EL (cell line): ENCODE results near the gene BET1L.
A peak's percentile ranks its signal among the peaks of the same experiment; 100 is the strongest.
"Not testable (repeated sequence)": the region's sequence is repeated elsewhere in the genome, so short reads cannot be mapped to it uniquely, and the experiment has no call there.

Experiments
- DNase-seq: peaks from one replicate; pipeline ENCODE4 v3.0.0-alpha.2; 2016

The BET1L gene, protein sequence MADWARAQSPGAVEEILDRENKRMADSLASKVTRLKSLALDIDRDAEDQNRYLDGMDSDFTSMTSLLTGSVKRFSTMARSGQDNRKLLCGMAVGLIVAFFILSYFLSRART

DNA sequence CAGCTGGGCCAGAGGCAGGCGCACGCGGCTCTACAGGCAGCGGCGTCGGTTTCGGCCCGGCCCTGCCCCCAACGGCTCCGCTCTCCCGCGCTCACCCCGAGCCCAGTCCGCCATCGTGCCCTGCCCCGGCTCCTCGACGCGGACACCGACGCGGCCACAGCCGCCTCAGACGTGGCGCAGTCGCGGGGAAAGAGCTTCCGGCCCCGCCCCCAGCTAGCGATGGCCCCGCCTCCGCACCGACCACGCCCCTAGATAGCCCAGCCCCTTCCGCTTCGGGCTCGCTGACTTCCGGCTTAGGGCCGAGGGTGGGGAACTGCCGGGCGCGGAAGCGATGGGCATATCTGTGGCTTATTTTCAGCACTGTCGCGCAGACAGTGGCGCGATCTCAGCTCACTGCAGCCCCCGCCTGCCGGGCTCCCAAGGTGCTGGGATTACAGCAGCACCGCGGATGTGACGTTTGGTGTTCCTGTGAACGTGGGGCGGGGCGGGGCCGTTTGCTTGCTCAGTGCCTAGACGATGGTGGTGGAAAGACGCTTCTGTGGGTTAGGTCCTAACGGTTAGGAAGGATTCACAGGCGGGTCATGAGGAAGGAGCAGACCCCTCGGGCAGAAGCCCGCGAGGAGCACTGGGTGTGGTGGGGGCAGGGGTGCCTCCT lies at the start of gene BET1L, which contains the start of gene RIC8A:
Gene BET1L, minus strand, starts transcription at position 192 of the 655 bp plus-strand sequence. Its CDS starts 78 bp downstream, at position 114.
Gene RIC8A, plus strand, starts transcription at position 501 of the 655 bp plus-strand sequence. CDS start 1,147 bp downstream, outside the sequence.
- peak; percentile 98 for DNase-seq

DNA sequence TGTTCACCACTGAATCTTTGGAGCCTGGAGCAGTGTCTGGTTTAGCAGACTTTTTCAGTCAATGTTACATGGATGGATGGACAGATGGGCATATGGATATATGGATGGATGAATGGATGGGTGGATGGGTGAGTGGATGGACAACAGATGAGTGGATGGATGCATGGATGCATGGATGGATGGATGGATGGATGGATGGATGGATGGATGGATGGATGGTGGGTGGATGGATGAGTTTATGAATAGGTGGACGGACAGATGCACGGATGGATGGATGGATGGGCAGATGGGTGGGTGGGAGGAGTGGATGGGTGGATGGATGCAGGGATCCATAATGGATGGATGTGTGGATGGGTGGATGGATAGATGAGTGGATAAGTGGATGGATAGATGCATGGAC lies 48.6 kb upstream of the BET1L start:
- DNase-seq, result no peak

DNA sequence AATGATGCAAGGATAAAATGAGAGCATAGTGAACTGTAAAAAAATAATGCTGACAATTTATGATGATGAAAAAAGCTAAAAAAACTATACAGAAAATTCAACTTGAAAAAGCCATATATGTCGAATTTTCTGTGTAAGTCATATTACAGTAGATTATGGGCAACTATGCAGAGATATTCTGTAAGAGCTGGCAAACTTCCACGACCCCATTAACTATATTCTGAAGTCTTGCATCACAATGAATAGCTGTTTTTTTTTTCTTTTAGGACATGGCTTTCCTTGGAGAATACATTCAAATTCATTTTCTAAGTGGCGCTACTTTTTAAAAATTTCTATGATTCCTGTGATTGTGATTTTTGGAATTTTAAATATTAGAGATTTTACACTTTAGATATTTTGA lies 48.0 kb upstream of the BET1L start:
- peak; percentile 19 for DNase-seq

DNA sequence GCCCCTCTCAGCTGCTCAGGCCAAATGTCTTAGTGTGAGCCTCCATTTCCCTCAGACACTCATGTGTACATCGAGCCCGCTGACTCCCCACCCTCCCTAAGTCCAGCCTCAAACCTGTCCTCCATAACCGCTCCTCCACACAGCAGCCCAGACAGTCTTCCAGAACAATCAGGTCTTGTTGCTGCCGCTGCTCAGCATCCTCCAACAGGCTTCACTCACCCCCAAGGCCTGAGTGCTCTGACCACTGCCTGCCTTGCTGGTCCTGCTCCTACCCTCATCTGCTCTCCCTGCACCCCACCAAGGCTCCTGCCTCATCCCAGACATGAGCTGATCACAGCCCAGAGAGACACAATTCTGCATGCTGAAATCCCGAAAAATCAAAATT lies 46.7 kb upstream of the BET1L start:
- no peak for DNase-seq

DNA sequence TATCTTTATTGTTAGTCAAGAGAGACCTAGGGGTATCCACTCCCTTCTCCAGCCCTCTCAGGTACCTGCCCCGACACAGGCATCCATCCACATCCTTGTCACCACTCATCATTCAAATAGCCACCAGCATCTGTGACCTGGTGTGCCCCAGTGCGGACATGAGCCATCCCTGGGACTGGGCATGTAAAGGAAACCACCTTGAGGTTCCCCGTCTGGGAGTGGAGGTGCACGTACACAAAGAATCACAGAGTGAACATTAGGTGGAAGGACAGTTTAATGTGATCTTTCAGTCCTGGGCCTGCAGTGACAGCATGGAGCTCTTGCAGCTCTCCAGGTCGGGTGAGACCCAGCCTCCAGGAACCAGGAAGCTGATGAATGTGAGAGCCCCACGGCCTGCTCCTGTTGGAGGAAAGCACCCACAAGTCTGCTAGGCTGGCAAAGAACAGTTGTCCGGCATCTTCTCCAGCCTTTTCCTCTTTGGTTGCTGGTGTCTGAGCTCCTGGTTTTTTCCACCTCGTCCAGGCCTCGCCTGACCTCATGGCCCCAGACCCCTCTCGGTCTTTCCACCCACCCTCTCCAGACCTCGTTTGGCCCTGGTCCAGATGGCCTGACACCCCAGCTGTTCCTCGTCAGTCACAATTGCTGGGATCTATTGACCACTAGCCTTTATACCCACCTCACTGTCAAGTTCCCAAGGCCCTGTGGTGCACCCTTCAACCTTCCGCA lies 46.1 kb upstream of the BET1L start:
- no peak for DNase-seq

DNA sequence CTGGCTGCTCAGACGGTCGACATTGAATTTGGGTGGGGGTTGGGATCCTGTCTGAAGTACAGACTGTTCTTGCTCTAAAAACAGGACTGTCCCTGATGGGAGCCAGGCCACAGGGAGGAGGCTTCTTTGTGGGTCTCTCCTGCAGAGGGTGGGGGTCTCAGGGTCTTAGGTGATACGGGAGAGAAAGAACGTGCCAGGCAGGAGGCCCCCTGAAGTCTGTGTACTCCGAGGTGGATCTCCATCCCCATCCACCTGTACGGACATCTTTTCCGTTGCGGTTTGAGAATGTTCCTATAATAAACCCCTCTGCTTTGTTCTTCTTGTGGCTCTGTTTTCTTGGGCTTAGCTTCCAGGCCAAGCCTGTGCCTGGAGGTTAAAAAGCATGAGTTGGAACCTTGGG lies 45.5 kb upstream of the BET1L start:
- no peak for DNase-seq

DNA sequence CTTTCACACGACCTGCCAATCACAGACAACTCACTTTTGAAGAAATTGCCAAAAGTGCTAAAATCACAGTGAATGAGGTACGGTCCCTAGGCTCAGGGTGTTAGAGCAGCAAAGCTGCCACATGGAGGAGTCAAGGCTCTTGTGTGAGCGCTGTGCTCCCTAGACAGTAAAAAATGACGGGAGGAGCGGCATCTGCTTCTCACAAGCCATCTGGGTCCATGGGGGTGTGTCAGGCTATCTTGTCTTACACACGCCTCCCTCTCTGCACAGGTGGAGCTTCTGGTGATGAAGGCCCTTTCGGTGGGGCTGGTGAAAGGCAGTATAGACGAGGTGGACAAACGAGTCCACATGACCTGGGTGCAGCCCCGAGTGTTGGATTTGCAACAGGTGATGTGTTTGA lies 44.4 kb upstream of the BET1L start:
- no peak for DNase-seq

DNA sequence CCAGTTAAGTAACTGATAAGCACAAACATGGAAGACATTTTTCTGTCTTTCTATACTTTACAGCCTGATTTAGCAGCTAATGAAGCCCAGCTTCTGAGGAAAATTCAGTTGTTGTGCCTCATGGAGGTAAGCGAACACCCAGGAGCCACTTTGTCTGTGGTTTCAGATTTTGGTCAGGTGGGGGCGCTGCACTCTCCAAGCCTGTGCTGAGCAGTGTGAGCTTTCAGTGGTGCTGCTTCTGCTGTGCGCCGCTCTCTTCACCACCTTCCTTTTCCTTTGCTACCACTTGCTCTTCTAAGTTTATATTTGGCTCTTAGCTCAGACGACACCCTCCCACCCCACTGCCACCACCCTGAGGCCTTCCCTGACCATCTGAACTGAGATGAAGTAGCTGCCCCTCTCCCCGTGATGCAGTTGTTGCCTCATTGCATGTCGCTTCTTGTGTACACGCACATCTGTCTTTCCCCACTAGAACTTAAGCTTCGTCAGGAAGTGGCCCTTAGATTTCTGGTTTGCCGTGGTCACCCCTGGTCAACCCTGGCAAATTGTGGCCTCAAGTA lies 43.6 kb upstream of the BET1L start:
- peak; percentile 46 for DNase-seq

DNA sequence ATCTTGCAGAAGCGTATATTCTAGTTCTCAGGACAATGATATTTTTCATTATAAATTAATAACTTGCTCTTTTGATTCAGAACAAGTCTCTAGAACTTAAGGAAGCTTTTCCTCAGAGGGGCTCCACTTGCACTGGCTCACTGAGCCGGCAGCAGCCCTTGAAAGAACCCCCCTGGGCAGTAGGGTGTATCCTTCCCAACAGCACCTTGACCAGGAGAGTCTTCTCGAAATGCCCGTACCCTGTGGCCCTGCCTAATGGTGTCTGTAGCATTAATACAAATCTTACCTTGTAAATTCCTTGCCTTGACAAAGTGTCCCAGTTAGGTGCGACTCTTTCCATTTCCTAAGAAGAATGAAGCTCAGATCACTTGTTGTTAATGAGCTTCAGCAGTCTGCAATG lies 43.1 kb upstream of the BET1L start:
- DNase-seq, result no peak

DNA sequence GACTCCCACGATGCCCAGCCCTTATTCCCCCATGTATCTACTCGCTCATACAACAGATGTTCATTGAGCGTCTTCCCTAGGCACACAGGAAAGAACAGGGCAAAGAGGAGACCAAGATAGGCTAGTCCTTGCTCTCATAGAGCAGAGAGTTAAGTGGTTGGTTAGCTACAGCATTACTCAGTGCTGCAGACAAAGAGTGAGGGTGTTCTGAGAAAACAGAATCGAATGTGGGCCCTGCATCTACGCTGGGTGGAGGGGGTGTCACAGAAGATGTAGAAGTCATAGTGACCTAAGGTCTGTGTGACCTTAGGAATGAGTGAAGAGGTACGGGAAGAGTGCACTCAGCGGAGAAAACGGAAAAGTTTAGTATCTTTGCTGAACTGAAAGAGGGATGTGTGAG lies 41.9 kb upstream of the BET1L start:
- no peak for DNase-seq

DNA sequence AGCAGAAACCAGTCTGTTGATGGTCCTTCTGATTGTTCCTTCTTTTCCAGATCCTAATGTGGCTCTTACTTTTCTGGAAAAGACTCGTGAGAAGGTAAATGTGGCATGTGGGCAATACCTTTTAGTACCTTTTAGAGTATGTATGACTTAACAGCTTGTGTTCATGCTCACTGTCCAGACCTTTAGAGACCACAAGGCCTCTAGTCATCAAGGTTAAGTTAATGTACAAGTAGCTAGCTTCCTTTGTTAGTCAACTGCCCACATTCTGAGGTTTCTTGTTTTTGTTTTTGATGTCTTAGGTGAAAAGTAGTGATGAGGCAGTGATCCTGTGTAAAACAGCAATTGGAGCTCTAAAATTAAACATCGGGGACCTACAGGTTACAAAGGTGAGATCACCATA lies 37.2 kb upstream of the BET1L start:
- no peak for DNase-seq

DNA sequence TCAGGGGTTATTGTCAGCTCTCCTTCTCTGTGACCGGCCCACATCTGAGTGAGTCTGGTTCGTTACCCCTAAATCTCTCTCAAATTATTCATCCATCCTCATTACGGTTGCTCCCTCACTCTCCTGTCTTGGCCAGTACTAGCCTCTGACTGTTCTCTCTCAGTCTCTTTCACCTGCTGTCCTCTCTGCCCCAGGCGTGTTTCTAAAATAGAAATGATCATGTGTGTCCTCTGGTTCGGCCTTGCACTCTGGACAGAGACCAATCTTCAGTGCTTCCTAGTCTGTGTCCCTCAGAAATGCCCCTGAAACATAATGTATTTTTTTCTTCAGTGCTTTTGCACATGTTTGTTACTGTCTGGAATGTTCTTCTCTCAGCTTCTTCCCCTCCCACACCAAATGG lies 34.4 kb upstream of the BET1L start:
- DNase-seq, result no peak

DNA sequence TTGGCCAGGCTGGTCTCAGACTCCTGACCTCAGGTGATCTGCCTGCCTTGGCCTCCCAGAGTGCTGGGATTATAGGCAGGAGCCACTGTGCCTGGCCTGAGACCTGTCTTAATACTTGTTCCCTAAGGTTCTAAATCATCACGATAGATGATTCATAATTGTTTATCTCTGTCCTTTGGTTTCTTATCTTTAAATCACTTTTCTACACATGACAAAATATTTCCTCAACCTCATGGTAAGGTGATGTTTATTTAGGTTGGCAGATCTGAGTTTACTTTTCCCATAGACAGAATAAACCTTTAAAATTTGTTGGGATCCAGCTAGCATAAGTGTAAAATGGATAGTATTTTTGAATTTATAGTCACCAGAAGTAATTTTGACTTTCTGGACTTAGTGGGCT lies 33.1 kb upstream of the BET1L start:
- DNase-seq, result no peak

DNA sequence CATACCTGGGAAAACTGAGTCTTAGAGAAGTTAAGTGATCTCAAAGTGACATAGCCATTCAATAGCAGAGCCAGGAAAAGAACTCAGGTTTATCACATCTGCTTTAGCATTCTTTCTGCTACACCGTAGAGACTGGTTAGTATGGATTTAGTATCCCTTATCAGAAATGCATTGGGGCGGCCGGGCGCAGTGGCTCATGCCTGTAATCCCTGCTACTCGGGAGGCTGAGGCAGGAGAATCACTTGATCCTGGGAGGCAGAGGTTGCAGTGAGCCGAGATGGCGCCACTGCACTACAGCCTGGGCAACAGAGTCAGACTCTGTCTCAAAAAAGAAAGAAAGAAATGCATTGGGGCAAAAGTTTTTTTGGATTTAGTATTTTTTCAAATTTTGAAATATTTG lies 31.1 kb upstream of the BET1L start:
- not testable (repeated sequence) for DNase-seq

DNA sequence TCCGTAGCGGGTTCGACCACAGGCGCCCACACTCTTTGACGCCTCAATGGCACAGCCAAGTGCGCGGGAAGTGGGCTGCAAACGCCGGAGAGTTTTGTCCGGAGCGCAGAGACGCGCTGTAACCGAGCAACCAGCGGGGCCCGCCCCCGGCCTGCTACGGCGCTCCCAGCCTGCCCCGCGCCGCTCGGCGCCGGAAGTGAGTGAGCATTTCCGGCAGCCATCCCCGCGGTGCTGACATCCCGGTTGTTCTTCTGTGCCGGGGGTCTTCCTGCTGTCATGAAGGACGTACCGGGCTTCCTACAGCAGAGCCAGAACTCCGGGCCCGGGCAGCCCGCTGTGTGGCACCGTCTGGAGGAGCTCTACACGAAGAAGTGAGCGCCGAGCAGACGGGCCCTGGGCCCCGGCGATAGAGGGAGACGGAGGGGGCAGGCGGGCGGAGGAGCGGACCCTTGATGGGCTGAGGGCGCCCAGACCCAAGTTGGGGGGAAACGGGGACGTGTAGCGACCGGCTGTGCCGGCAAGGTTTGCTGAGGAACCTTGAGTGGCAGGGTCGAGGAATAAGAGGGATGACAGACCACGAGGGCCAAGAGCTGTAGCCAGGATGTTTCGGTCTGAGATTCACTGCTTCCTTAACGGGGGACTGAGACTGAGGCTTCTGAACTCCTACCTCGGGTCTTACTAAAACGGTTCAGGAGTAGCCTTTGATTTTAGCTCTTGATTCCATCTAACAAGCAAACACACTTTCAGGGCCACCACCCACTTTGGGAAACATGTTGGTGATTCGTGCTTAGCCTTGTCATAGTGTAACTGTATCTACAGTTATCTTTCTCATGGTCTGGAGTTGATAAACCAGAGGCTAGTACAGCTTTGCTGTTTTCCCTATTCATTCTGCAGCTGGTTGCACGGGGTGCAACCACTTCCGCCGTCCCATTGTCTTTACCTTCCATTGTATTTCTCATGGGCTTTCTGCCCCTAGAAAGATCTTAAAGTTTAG lies 29.9 kb upstream of the BET1L start, which contains the start of gene PSMD13:
Gene PSMD13, plus strand, starts transcription at position 203 of the 994 bp plus-strand sequence. Its CDS starts 74 bp downstream, at position 277.
- DNase-seq, result peak; percentile 86

DNA sequence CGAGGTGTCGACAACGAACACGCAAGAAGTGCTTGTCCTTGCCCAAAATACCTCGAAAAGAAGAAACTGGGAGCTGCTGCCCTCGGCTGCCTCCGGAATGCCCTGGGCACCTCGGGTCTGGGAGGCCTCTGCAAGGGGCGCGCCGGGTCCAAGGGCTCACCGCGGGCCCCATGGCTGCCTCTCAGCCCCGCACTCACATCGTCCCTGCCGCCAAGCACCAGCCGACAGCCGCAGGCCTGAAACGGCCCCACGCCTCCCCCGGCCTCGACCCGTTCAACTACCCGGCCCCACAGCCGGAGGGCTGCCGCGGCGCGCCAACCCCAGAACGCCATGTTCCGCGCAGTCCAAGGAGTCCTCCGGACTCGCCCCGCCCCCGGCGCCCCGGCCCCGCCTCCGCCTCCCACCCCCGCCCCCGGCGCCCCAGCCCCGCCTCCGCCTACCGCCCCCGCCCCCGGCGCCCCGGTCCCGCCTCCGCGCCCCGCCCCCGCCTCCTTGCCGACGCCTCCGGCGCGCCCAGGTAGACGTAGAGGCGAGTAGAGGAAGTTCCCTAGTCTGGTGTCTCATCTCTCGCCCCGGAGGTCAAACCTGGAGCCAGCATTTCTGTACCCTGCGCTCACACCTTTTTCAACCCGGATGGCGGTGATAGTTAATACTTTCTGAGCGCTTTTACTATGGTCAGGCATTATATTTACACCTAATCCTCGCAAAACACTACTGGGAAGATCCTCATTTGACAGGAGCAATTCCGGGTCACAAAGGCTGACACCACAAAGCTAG lies 29.0 kb upstream of the BET1L start, which contains the start of gene SIRT3:
Gene SIRT3, minus strand, starts transcription at position 346 of the 777 bp plus-strand sequence. Its CDS starts 14 bp downstream, at position 332.
- DNase-seq, result peak; percentile 78

DNA sequence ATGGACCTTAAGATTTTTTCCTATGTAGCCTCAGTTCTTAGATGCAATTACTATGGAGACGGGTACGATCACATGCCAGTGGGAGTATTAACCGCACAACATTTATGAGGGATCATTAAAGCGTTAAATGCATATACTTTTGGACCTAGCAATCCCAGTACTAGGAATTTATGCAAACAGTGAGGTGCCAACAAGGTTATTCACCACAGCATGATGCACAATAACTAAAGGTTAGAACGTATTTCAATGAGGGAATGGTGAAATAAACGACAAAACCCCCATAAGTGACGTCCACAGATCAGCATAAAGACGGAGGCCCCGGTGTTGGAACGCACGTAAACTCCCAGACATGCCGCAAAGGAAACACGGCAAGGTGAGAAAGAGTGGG lies 28.4 kb upstream of the BET1L start:
- DNase-seq, result no peak

DNA sequence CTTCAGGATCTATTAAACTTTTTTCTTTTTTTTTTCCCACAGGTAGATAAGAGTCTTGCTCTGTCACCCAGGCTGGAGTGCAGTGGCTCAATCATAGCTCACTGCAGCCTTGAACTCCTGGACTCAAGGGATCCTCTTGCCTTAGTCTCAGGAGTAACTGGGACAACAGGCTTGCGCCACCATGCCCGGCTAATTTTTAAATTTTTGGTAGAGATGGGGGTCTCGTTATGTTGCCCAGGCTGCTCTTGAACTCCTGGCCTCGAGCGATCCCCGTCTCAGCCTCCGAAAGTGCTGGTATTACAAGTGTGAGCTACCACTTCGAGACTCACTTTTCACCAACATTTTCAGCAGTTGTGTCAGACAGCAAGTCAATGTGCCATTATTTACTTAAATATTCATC lies 28.0 kb upstream of the BET1L start:
- no peak for DNase-seq

DNA sequence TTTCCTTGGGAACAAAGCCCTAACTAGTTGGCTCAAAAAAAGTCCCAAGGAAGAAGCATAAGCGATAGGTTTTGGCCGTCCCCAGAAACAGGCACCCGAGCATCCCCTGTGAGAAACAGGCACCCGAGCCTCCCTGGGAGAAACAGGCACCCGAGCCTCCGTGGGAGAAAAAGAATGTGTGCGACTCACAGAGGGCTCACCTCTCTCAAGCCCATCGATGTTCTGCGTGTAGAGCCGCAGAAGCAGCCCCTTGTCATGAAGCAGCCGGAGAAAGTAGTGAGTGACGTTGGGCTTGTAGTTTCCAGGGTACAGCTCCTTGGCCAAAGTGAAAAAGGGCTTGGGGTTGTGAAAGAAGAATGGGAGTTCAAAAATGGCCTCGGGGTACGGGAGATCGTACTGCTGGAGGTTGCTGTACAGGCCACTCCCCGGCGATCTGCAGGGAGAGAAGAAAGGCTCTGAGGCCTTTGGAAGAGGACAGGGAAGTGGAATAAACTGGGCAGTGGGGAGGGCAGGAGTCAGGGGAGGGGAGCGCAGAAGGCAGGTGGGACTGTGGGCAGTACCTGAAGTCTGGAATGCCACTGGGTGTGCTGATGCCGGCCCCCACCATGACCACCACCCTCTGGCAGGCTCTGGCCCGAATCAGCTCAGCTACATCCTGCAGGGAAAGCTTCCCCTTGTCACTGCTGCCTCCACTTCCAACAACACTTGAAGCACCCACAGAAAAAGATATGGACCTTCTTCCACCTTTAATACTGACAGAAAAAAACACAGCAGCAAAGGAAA lies 25.8 kb upstream of the BET1L start:
- DNase-seq, result no peak

DNA sequence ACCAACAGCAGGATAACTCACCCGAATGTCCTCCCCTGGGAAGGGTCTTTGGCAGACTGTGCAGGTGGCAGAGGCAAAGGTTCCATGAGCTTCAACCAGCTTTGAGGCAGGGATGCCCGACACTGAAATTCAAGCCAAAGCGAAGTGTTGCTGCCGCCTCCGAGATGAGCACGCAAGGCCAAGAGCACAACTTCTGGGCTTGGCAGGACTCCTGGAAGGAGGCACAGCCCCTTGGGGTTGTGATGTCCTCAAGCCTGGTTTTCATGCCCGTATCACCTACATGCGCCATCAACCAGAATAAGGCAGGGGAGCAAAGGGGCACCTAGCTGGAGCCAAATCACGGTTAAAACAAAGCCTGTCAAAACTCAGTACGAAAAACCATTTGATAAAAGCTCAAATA lies 23.2 kb upstream of the BET1L start:
- DNase-seq, result no peak
